SK-N-SH treated with all-trans-retinoic acid at 6 μM for 48 hours (cell line): ENCODE measurements around the gene CRYAA.

Experiments
- BACH2 ChIP-seq: fragments of 250-450 bp; sonication (Bioruptor Pico); IDR thresholded peaks from 2 replicates; pipeline ENCODE4 v1.9.0; 2021; ENCODE audit warnings: mild to moderate bottlenecking, borderline replicate concordance
- CSDC2 ChIP-seq: fragments of 250-450 bp; sonication (Bioruptor Pico); IDR thresholded peaks from 2 replicates; pipeline ENCODE4 v1.5.0; 2020; ENCODE audit warnings: mild to moderate bottlenecking, moderate library complexity
- CSRNP3 ChIP-seq: fragments of 250-450 bp; sonication (Bioruptor Pico); IDR thresholded peaks from 2 replicates; pipeline ENCODE4 v1.5.1; 2021; ENCODE audit warnings: mild to moderate bottlenecking, moderate library complexity
- PATZ1 ChIP-seq: fragments of 250-450 bp; sonication (Bioruptor Pico); IDR thresholded peaks from 2 replicates; pipeline ENCODE4 v1.8.0; 2020; ENCODE audit warnings: mild to moderate bottlenecking, moderate library complexity, borderline replicate concordance
- RARB ChIP-seq: fragments of 250-450 bp; sonication (Bioruptor Pico); IDR thresholded peaks from 2 replicates; pipeline ENCODE4 v1.8.0; 2021; ENCODE audit warnings: mild to moderate bottlenecking, moderate library complexity
- SNAI2 ChIP-seq: fragments of 250-450 bp; sonication (Bioruptor Pico); IDR thresholded peaks from 2 replicates; pipeline ENCODE4 v1.5.0; 2020; ENCODE audit warnings: mild to moderate bottlenecking, moderate library complexity
- ZFP3 ChIP-seq: fragments of 250-450 bp; sonication (Bioruptor Pico); IDR thresholded peaks from 2 replicates; pipeline ENCODE4 v1.5.0; 2020; ENCODE audit warnings: mild to moderate bottlenecking, moderate library complexity
- ZFP30 ChIP-seq: fragments of 450-650 bp; formaldehyde crosslinking; IDR thresholded peaks from 2 replicates; pipeline ENCODE4 v1.5.0; 2022; ENCODE audit warnings: mild to moderate bottlenecking, moderate library complexity
- ZNF565 ChIP-seq: fragments of 450-650 bp; formaldehyde crosslinking; conservative IDR thresholded peaks from 2 replicates; pipeline ENCODE4 v1.5.0; 2020; ENCODE audit warnings: low read depth, mild to moderate bottlenecking, moderate library complexity
- ZNF70 ChIP-seq: fragments of 450-650 bp; formaldehyde crosslinking; IDR thresholded peaks from 2 replicates; pipeline ENCODE4 v1.5.0; 2020; ENCODE audit warnings: mild to moderate bottlenecking, moderate library complexity

GRCh38 chr21:43189936-43190335, 21.1 kb downstream of the CRYAA start:
- TF ChIP-seq BACH2 (no peak), PATZ1 (CRISPR knock-in tag) (no peak), RARB (CRISPR knock-in tag) (no peak), ZNF70 (CRISPR knock-in tag) (no peak), CSDC2 (no peak), ZFP30 (CRISPR knock-in tag) (no peak), ZNF565 (no peak), CSRNP3 (no peak), ZFP3 (CRISPR knock-in tag) (no peak), SNAI2 (CRISPR knock-in tag) (no peak)
